ENCODE measurements around the gene FBP1. TPM values are rescaled to one million over a fixed set of nuclear protein-coding genes. Genes with fewer than 3 reads are reported as not detected.
"Not testable (repeated sequence)": the region's sequence is repeated elsewhere in the genome, so short reads cannot be mapped to it uniquely, and the experiment has no call there.

FBP1 gene
- total RNA-seq, 1 donor from 2014 or later = not detected

DNA sequence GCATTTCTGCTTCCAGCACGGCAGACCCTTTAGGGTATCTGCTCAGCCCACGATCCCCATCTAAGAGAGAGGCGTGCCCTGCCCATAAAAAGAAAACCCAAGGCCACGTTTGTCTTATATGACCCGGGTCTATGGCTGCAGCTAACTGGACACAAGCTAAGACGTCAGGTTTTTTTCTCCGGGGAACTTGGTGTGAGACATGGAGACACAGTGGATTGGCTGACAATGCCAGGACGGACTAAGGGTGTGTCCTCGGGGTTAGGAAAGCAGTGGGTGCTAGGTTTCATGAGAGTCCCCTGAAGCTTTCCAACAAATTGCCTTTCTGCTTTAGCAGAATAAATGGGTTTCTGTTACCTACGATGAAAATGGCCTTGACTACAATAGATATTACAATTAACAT is 38.6 kb downstream of the FBP1 start:
- Mint-ChIP-seq H3K36me3 (ENCODE audit: low read depth) (no peaks in the 10 kb centered on the region), H3K4me3 (ENCODE audit: unreplicated experiment) (no peak overlapping the region), H3K27me3 (ENCODE audit: low read depth) (peaks cover 27% of the 10 kb centered on the region), H3K9me3 (ENCODE audit: low read depth) (no peaks in the 10 kb centered on the region), H3K4me1 (ENCODE audit: low read depth) (peaks cover 10% of the 10 kb centered on the region), H3K27ac (ENCODE audit: unreplicated experiment) (no peak overlapping the region)
- no peak for DNase-seq (ENCODE audit: low spot score)
- TF ChIP-seq CTCF (IDR thresholded peaks at IDR 0.05) = no peak

GRCh38 chr9:94600258-94600657 is 39.1 kb downstream of the FBP1 start:
- DNase-seq (ENCODE audit: low spot score) = no peak
- Mint-ChIP-seq H3K36me3 (ENCODE audit: low read depth) (no peaks in the 10 kb centered on the region), H3K9me3 (ENCODE audit: low read depth) (no peaks in the 10 kb centered on the region), H3K27me3 (ENCODE audit: low read depth) (peaks cover 23% of the 10 kb centered on the region), H3K27ac (ENCODE audit: unreplicated experiment) (no peak overlapping the region), H3K4me1 (ENCODE audit: low read depth) (peaks cover 10% of the 10 kb centered on the region), H3K4me3 (ENCODE audit: unreplicated experiment) (no peak overlapping the region)
- no peak for TF ChIP-seq CTCF (IDR thresholded peaks at IDR 0.05)

DNA sequence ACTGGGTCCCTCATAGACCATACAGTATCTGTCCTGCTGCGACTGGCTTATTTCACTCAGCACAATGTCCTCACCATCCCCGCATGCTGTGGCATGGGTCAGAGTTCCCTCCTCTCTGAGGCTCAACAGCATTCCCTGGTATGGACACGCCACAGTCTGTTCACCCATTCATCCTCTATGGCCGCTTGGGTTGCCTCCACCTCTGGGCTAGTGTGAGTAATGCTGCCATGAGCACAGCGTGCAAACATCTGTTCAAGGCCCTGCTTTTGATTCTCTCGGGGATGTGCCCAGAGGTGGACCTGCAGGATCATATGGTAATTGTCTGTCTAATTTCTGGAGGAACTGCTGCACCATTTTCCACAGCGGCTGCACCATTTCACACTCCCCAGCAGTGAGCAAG is 40.2 kb downstream of the FBP1 start:
- Mint-ChIP-seq H3K9me3 (ENCODE audit: low read depth) (no peaks in the 10 kb centered on the region), H3K36me3 (ENCODE audit: low read depth) (no peaks in the 10 kb centered on the region), H3K27ac (ENCODE audit: unreplicated experiment) (no peak overlapping the region), H3K4me1 (ENCODE audit: low read depth) (peaks cover 10% of the 10 kb centered on the region), H3K27me3 (ENCODE audit: low read depth) (peaks cover 13% of the 10 kb centered on the region), H3K4me3 (ENCODE audit: unreplicated experiment) (no peak overlapping the region)
- no peak for TF ChIP-seq CTCF (IDR thresholded peaks at IDR 0.05)
- no peak for DNase-seq (ENCODE audit: low spot score)

DNA sequence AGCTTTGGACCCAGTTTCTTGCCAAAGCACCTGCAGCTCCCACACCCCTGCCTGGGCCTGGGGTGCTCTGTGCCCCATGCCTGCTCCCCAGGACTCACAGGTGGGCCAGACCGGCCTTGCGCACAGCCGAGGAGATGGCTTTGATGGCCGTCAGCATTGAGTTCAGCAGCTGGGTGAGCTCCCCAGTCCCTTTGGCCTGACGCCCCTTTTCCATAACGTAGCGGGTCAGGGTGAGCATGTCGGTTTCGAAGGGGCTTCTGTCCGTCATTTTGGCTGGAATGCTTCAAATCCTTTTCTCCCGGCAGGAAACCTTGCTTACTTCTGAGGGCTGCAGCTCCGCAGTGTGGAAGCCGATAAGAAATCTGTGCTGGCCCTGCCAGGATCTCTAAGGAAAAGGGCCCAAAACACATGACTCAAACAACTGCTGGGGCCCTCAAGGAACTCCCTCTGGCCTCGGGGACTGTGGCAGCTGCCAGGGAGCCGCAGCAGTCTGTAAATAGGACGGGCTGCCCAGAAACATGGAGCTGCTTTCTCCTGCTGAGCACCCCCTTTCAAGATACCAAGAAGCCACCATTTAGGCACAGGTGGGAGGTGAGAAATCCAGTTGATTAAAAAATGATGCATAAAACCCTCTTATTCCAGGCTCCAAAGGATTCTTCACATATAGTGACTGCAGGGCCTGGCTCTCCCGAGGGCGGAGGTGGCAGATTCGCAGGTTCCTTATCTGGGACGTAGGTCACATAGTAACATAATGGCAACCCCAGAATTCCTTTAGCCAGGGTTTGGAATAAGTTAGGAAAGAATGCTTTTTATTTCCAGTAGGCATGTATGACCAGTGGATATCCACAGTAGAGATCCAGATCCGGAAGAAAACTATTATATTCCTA is 45.6 kb downstream of the FBP1 start, which contains the start of gene FBP2:
Gene FBP2, minus strand, starts transcription at position 366 of the 887 bp plus-strand sequence. Its CDS starts 98 bp downstream, at position 268.
- no peaks in the 10 kb centered on the region for H3K9me3 Mint-ChIP-seq (ENCODE audit: low read depth)
- no peaks in the 10 kb centered on the region for H3K36me3 Mint-ChIP-seq (ENCODE audit: low read depth)
- DNase-seq (ENCODE audit: low spot score) = no peak
- TF ChIP-seq CTCF (IDR thresholded peaks at IDR 0.05) = no peak
- H3K4me1 Mint-ChIP-seq (ENCODE audit: low read depth) = no peaks in the 10 kb centered on the region
- H3K27me3 Mint-ChIP-seq (ENCODE audit: low read depth) = peaks cover 10% of the 10 kb centered on the region
- H3K4me3 Mint-ChIP-seq (ENCODE audit: unreplicated experiment) = no peak within 1 kb of the TSS
- no peak within 1 kb of the TSS for H3K27ac Mint-ChIP-seq (ENCODE audit: unreplicated experiment)

DNA sequence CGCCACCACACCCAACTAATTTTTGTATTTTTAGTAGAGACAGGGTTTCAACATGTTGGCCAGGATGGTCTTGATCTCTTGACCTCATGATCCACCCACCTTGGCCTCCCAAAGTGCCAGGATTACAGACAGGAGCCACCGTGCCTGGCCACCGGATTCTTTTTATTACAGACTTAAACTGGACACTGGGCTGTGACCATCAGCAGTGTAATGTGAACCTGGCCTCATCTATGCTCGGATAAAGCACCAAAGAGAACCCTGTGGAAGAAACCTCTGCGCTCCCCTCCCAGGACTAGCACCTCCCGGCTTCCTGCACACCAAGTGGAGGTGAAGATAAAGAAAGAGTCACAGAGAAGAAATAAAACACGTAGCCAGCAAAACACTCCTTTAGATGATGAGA is 46.6 kb downstream of the FBP1 start:
- not testable (repeated sequence) for H3K36me3 Mint-ChIP-seq (ENCODE audit: low read depth); H3K4me3 Mint-ChIP-seq (ENCODE audit: unreplicated experiment); H3K9me3 Mint-ChIP-seq (ENCODE audit: low read depth); DNase-seq (ENCODE audit: low spot score); H3K4me1 Mint-ChIP-seq (ENCODE audit: low read depth); H3K27ac Mint-ChIP-seq (ENCODE audit: unreplicated experiment)
- peaks cover 10% of the 10 kb centered on the region for H3K27me3 Mint-ChIP-seq (ENCODE audit: low read depth)

DNA sequence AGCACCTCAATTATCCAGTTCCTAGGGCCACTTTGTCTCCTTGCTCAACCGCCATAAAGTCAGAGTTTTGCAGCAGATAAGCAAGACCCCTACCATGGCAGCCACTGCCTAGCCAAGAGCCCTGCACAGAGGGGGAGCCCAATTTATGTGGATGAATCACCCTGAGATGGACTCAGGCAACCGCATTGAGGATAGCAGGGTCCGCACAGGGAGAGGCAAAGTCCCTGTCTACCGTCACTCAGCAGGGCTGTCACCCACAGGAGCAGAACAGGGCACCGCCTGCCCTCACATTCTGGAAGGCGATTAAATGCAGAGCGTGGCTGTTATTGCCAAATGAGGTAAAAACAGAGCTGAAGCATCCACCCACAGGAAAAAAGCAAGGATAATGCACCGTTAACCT is 47.4 kb downstream of the FBP1 start:
- H3K9me3 Mint-ChIP-seq (ENCODE audit: low read depth) = no peaks in the 10 kb centered on the region
- no peak for TF ChIP-seq CTCF (IDR thresholded peaks at IDR 0.05)
- no peak overlapping the region for H3K4me3 Mint-ChIP-seq (ENCODE audit: unreplicated experiment)
- no peak overlapping the region for H3K27ac Mint-ChIP-seq (ENCODE audit: unreplicated experiment)
- no peaks in the 10 kb centered on the region for H3K36me3 Mint-ChIP-seq (ENCODE audit: low read depth)
- H3K4me1 Mint-ChIP-seq (ENCODE audit: low read depth) = peaks cover 4% of the 10 kb centered on the region
- peaks cover 7% of the 10 kb centered on the region for H3K27me3 Mint-ChIP-seq (ENCODE audit: low read depth)
- no peak for DNase-seq (ENCODE audit: low spot score)

DNA sequence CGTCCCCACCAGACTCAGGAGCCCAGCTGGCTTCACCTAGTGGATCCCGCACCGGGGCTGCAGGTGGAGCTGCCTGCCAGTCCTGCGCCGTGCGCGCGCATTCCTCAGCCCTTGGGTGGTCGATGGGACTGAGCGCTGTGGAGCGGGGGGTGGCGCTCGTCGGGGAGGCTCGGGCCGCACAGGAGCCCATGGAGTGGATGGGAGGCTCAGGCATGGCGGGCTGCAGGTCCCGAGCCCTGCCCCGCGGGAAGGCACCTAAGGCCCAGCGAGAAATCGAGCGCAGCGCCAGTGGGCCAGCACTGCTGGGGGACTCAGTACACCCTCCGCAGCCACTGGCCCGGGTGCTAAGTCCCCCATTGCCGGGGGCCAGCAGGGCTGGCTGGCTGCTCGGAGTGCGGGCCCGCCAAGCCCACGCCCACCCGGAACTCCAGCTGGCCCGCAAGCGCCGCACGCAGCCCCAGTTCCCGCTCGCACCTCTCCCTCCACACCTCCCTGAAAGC is 48.2 kb downstream of the FBP1 start:
- not testable (repeated sequence) for H3K27ac Mint-ChIP-seq (ENCODE audit: unreplicated experiment); DNase-seq (ENCODE audit: low spot score); H3K36me3 Mint-ChIP-seq (ENCODE audit: low read depth); H3K9me3 Mint-ChIP-seq (ENCODE audit: low read depth); H3K4me3 Mint-ChIP-seq (ENCODE audit: unreplicated experiment); H3K27me3 Mint-ChIP-seq (ENCODE audit: low read depth)
- H3K4me1 Mint-ChIP-seq (ENCODE audit: low read depth) = peaks cover 10% of the 10 kb centered on the region
